NCI-H1694 treated with DMSO at 0.1 percent for 48 hours (cell line): ENCODE results near the gene IL1F10.

Experiments used
- DNase-seq: peaks from one replicate; lab custom pipeline; 2025; lab: John Stamatoyannopoulos, UW

Gene IL1F10

DNA sequence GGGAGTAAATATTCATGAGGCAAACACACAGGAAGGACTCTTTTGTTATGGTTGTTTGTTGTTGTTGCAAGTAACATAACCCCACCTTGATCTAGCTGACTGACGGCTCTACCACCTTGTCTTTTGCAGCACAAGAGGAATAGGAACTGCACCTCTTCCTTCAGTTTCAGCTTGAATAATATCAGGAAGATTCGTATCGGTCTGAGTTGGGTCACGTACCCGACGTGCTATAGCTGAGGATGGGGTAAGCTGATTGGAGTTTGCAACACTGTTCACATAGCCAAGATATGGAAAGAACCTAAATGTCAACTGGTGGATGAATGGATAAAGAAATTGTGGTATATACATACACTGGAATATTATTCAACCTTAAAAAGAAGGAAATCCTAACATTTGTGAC, 45.1 kb downstream of the IL1F10 start:
- DNase-seq: no peak

DNA sequence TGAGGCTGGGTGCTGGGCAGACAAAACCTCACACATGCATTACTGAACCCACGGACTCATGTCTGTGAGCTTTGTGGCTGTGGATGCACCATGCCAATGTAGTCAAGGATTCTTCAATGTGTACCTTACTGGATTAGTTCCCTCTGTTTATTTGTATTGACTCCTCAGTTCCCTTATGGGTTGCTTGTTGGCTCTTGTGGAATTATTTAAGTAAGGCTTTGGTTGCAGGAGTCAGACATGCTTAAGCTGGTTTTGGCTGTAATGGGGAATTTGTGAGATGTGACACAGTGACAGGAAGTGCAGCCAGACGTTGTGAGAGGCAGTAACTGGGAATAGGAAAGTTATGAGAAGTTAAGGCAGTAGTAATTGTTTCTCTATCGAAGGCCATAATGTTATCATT, 46.0 kb downstream of the IL1F10 start:
- no peak for DNase-seq

DNA sequence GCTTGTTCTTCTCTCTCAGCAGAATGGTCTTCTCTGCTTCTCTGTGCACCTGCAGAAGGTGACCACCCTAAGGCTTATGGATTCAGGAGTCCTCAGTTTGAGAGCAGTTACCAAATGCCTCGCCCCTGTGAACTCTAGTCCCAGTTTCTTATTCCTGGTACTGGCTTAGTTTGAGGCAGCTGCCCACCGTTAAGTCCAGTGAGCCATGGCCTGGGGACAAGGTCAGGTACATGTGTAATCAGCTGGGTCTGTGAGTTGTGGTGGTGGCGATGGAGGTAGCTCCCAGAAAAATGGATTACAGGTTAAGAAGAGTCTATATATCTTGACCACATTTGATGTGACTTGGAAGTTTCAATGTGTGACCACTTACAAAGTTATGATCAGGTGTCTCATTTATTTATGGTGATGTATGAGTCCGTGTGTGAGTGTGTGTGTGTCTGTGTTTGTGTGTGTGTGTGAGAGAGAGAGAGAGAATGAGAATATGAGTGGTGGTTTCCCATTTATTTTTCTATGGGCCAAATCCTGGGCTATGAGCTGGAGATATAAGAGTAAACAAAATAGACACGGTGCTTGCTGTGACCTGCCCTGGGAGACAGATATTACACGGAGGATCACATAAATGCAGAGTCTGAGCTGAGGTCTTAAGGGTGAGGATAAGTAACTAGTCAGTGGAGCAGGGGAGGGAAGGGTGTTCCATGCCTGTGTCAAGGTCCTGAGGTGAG, 46.6 kb downstream of the IL1F10 start:
- no peak for DNase-seq

DNA sequence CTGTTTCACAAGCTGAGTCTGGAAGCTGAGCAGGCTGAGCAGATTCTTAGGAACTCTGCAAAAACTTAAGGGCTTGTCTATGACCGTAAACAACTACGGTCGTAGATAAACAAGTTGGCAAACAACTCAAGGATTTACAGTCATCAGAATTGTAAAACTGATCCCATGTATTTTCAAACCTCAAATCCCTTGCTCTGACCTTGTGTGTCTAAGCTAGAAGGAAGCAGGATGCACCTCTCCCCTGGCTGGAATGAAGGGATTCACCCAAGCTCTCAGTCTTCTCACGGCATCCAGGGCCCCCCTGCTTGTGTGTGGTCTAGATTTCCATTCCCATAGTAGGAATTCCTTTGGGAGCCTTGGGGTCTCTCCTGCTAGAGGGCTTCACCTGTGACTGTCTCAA, 47.2 kb downstream of the IL1F10 start:
- DNase-seq: no peak

DNA sequence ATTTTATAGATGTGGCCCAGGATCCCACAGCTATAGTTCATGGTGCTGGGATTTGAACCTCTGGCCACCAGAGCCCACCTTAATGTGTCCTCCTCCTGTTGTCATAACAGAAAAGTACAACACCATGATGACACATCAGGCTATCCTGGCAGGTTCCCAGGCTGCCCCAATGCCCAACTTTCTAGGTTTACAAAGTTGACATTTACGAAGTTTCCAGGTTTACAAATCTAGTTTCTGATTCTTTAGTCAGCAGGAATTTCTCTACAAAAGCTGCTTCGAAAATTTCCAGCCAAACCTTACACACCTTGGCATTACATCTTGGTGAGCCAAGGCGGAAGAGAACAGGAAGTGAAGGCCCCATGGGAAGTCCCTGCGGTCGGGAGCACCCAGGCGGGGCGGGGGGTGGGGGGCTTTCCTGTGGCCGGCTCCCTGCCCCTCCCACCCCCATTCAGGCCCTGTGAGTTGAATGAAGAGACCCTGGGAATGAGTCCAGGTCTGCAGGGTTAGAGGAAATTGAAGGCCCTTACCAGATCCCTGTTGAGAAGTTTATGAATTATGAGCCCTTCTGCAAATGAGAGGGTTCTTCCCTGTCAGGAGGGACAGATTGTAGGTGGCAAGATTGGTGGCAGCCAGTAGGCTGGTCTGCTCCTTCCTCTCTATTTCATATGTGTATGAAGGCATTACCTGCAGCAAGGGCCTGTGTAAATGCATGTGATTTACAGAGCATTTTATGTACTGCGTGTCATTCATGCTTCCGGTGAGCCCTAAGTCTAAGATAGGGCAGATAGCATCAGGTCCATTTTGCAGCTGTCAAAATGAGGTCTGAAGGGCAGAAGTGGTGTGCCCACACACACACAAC, 48.6 kb downstream of the IL1F10 start:
- no peak for DNase-seq

DNA sequence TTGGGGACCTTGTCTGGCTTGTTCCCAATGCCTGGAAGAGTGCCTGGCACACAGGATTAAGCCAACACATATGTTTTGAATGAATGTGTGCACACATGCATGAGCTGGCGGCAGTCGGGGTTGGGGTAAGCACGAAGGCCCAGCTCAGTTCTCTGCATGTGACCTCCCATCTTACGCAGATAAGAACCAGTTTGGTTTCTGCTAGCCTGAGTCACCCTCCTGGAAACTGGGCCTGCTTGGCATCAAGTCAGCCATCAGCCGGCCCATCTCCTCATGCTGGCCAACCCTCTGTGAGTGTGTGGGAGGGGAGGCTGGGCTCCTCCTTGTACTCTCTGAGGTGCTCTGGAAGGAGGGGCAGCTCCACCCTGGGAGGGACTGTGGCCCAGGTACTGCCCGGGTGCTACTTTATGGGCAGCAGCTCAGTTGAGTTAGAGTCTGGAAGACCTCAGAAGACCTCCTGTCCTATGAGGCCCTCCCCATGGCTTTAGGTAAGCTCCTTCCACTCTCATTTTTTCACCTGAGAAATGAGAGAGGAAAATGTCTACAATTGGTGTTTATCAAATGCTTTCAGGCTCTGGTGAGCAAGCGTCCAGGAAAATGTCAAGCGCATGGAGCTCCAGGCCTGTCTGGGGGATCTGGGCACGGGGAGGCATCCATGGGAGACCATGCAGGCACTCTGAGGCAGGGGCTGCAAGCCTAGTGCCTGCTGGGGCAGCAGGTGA, 49.9 kb downstream of the IL1F10 start:
- DNase-seq: no peak

DNA sequence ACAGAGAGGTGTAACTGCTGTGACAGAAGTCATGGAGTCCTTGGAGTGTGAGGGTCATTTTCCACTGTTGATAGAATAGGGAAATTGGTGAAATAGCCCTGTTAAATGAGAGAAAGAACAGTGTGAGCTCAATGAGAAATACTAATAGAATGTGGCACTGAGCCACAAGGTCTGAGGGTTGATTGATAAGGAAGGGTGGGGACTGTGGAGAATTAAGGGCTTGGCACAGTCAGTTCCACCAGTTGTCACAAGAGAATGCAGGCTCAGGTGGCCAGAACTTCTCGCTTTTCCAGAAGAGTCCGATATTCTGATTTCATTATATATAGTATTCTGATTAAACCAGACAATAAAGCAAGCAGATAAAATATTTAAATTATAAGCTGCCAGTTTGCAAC, 50.5 kb downstream of the IL1F10 start:
- no peak for DNase-seq

DNA sequence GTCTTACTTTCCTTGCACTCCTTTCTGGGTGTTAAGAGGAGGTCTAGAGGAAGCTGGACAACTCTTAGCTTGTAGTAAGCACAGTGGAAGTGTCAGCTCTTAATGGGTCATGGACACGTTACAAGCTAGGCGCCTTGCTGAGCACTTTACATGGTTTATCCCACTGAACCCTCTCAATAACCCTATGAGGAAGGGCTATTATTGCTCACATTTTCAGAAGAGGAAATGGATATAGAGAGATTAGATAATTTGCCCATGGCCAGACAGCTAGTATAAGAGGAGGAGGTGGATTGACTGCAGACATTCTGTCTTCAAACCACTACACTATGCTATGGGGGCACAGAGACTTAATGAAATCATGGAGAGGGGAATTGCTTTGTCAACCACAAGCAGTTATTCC, 51.3 kb downstream of the IL1F10 start:
- no peak for DNase-seq

DNA sequence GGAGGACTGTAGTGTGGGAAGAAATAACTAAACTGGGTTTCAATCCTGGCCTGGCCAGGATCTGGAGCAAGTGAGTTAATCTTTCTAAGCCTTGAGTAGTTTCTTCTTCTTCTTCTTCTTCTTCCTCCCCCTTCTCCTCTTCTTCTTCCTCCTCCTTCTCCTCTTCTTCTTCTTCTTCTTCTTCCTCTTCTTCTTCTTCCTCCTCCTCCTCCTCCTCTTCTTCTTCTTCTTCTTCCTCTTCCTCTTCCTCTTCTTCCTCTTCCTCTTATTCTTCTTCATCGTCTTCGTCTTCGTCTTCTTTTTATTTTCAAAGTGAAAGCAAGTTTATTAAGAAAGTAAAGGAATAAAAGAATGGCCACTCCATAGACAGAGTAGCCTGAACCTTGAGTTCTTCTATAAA, 53.1 kb downstream of the IL1F10 start:
- DNase-seq: no peak

DNA sequence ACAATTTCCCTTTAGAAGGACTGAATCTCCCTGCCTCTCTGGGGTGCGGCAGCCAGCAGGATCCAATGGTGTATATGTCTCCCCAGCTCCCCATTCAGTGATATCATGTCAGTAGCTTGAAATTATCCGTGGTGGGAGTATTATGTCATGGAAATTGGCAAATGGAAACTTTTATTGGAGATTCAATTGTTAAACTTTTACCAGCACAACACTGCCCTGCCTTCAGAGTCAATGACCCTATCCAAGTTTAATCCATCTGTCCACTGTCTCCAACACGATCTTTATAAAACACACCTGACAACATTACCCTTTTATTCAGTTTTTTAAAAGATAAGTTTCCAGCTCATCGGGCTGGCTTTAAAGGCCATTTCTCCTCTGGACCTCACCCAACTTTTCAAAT, 54.6 kb downstream of the IL1F10 start:
- DNase-seq: no peak

DNA sequence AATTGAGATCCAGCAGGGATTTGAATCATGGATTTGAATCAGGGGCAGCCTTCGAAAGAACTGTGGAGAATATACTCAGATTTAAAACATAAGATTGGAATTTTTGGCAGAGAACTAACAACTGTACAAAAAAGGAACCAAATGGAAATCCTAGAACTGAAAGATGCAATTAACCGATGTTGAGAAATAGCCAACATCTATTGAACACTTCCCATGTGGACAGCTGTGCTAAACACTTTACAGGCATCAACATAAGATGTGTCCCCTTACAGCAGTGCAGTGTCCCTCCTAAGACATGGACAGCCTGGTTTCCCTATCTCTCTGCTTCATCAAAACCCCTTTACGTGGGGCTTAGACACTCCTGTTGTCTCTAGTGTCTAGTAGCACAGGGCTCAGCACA, 56.0 kb downstream of the IL1F10 start:
- no peak for DNase-seq

DNA sequence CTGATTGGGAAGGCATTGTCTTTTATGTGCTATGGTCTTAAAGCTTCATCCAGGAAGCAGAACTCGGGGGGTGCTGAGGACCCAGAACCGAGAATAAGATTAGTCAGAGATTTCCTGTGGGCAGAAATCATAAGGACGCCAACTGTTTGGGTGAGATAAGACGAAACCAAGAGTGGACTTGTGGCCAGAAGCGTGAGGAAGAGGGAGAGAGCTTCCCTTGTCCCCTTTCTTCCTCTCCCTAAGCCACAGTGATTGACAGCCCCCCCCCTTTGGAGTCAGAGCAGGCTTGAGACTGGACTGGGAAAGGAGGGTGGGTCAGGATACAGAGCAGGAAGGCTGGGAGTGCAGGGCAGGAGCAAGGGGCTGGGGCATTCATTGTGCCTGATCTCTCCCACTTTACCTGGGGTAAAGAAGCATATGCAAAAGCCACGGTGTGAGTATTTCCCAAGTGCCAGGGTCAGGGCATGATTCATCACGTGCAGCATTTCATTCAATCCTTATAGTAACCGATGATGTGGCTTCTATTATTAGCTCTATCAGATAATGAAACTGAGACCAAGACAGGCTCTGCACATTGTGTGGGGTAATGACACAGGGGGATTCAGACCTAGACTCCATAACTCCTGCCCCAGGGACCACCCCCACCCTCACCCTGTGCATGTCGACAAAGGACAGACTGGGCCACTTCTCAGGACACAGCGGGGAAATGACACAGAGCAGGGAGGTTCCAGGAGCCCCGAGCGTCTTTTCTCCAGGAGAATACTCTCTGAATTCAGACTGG, 56.6 kb downstream of the IL1F10 start:
- DNase-seq: no peak
